ENCODE measurements around the gene PLIN5. TPM values are rescaled to one million over a fixed set of nuclear protein-coding genes. Genes with fewer than 3 reads are reported as not detected.

The PLIN5 gene
- total and polyA plus RNA-seq, 7 donors, result 0.69 to 10.0 (median 3.0) TPM

GRCh38 chr19:4557971-4558941 is 23.2 kb upstream of the PLIN5 start:
- intact Hi-C loops (cut with DNase I), result loop anchor here (5.0 kb wide), 1 partner anchor 79 kb away; the partner anchor contains the start of gene TNFAIP8L1
- 26 to 32% methylated on average over 44 of the region's 44 CpGs for WGBS, 2 donors
- Histone ChIP-seq H3K4me1 (peaks cover 0 to 7% (median 5%) of the 10 kb centered on the region in 4 donors), H3K27me3 (no peaks in the 10 kb centered on the region), H3K9me3 (no peaks in the 10 kb centered on the region), H3K36me3 (no peaks in the 10 kb centered on the region), H3K4me3 (peak overlapping the region; percentile 2 to 35 (median 18)), H3K27ac (peak overlapping the region in 2 of 4 donors; percentile 45 to 57)
- TF ChIP-seq, protein P1, sequence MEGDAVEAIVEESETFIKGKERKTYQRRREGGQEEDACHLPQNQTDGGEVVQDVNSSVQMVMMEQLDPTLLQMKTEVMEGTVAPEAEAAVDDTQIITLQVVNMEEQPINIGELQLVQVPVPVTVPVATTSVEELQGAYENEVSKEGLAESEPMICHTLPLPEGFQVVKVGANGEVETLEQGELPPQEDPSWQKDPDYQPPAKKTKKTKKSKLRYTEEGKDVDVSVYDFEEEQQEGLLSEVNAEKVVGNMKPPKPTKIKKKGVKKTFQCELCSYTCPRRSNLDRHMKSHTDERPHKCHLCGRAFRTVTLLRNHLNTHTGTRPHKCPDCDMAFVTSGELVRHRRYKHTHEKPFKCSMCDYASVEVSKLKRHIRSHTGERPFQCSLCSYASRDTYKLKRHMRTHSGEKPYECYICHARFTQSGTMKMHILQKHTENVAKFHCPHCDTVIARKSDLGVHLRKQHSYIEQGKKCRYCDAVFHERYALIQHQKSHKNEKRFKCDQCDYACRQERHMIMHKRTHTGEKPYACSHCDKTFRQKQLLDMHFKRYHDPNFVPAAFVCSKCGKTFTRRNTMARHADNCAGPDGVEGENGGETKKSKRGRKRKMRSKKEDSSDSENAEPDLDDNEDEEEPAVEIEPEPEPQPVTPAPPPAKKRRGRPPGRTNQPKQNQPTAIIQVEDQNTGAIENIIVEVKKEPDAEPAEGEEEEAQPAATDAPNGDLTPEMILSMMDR (IDR thresholded peaks at IDR 0.05), result peak; percentile 91 to 99 (median 96)
- no peak for TF ChIP-seq POLR2A (IDR thresholded peaks at IDR 0.05)
- DNase-seq, result no peak

DNA sequence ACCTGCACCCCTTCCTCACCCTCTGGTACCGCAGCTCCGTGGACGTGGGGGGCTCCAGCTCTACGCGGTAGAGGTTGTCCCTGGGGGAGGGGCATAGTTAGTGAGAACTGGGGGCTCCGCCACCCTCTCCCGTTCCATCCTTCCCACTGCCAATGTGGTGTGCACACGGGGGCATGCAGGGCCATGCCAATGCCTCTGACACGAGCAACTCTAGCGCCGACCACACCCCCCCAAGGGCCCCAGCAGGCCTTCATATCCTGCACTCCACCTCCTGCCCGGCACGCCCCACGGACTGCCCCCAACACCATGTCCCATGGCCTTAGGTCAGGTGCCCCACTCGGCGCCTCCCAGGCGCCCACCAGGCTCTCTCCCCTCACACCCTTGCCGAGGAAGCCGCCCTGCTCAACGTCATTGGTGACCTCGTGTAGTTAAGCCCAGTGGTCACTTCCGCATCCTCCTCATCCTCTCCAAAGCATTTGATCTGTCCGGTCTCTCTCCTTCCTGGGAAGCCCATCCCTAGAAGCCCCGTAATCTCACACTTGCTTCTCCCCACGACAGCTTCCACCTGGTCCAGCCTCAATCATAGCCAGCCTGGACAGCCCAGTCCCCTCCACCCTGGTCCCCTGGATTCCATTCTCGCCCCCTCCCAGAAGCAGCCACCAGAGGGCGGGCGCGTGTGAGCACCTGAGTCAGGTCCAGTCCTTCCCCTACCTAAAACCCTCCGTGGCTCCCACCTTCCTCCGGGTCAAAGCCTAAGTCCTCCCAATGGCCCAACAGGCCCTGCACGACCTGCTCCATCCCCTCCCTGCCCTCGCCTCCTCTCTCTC is 22.3 kb upstream of the PLIN5 start:
- H3K27ac ChIP-seq, result peak overlapping the region in 1 of 4 donors; percentile 27

DNA sequence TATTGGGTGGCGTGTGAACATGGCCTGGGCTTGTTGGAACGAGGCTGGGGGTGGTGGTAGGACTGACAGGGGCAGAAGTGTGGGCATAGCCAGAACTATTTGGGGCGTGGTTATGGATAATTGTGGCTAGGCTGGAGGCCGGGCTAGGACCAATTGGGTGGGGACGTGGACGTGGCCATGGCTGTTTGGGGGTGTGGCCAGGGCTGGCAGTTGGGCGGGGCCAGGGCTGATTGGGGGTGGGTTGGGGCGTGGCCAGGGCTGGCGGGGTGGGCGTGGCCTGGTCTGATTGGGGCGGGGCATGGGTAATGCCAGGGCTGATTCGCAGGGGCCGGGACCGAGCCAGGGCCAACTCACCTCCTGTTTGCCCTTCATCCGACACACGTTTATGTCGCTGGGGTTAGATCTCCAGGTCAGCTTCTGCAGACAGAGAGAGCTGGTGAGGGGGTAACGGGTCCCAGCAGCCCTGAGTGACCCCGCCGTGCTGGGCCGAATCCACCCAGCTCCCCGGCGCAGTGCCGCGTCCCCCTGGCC is 21.6 kb upstream of the PLIN5 start:
- TF ChIP-seq, protein P1 (IDR thresholded peaks at IDR 0.05), result no peak
- TF ChIP-seq EP300 (IDR thresholded peaks at IDR 0.05) (no peak), POLR2AphosphoS5 (IDR thresholded peaks at IDR 0.05) (no peak), POLR2A (IDR thresholded peaks at IDR 0.05) (no peak)
- Histone ChIP-seq H3K4me1 (peaks cover 0 to 7% (median 5%) of the 10 kb centered on the region in 4 donors), H3K27me3 (no peaks in the 10 kb centered on the region), H3K4me3 (no peak overlapping the region), H3K36me3 (no peaks in the 10 kb centered on the region), H3K27ac (no peak overlapping the region), H3K9me3 (no peaks in the 10 kb centered on the region)
- intact Hi-C loops (cut with DNase I), result loop anchor here (5.0 kb wide), 1 partner anchor 81 kb away; the partner anchor contains the start of gene TNFAIP8L1
- 54 to 82% methylated on average over 25 of the region's 25 CpGs for WGBS, 2 donors
- DNase-seq, result no peak

More for the DNA sequence above, 22.3 kb upstream of the PLIN5 start:
- no peaks in the 10 kb centered on the region for H3K36me3 ChIP-seq
- WGBS, 2 donors, result 64 to 82% methylated on average over 33 of the region's 33 CpGs
- DNase-seq, result no peak
- H3K4me3 ChIP-seq, result peak overlapping the region in 1 of 4 donors; percentile 21
- TF ChIP-seq EP300 (IDR thresholded peaks at IDR 0.05), result no peak
- H3K27me3 ChIP-seq, result no peaks in the 10 kb centered on the region
- intact Hi-C loops (cut with DNase I), result loop anchor here (5.0 kb wide), 1 partner anchor 80 kb away; the partner anchor contains the start of gene TNFAIP8L1
- H3K9me3 ChIP-seq, result no peaks in the 10 kb centered on the region
- peaks cover 0 to 7% (median 5%) of the 10 kb centered on the region in 4 donors for H3K4me1 ChIP-seq

DNA sequence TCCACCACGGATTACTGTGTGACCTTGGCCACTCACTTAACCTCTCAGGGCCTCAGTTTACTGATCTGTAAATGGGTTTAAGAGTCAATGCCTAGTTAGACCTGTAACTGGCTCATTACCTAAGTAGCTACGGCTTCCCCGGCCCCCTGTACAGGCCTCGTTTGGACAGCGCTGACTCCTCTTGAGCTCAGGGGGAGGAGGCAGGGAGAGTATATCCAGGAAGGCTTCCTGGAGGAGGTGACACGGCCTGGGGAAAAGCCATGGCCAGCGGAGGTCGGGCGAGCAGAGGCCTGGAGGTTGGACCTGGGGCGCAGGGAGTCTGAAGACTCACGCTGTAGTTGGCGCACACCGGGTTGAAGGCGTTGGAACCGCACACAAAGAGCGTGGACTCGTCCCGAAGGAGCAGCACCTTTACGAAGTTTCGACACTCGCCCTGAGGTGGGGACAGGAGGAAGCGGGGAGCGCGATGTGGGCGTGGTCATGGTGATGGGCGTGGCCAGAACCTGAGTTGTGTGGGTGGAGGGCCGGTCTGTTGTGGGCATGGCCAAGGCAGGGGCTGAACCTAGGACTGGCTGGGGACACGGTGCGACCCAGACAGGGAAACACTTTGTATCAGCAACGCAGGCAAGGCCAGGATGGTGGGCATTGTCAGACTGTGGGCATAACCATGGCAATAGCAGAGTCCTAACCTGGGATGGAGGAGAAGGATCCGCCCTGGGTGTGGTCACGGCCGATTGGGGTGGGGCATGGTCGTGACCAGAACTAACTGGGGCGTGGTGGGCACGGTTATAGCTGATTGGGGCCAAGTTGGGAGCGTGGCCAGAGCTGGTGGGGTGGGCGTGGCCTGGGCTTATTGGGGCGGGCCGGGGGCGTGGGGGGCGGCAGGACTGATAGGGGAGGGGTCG is 20.9 kb upstream of the PLIN5 start:
- TF ChIP-seq EP300 (IDR thresholded peaks at IDR 0.05) (no peak), POLR2AphosphoS5 (IDR thresholded peaks at IDR 0.05) (no peak), POLR2A (IDR thresholded peaks at IDR 0.05) (no peak)
- TF ChIP-seq, protein P1 (IDR thresholded peaks at IDR 0.05), result no peak
- Histone ChIP-seq H3K27ac (no peak overlapping the region), H3K4me3 (no peak overlapping the region), H3K4me1 (peaks cover 0 to 7% (median 5%) of the 10 kb centered on the region in 4 donors), H3K27me3 (no peaks in the 10 kb centered on the region), H3K36me3 (no peaks in the 10 kb centered on the region), H3K9me3 (no peaks in the 10 kb centered on the region)
- intact Hi-C loops (cut with DNase I), result loop anchor here (5.0 kb wide), 1 partner anchor 81 kb away; the partner anchor contains the start of gene TNFAIP8L1
- 41 to 76% methylated on average over 43 of the region's 43 CpGs for WGBS, 2 donors
- DNase-seq, result no peak
